ENCODE data around the gene APBB2.

DNA sequence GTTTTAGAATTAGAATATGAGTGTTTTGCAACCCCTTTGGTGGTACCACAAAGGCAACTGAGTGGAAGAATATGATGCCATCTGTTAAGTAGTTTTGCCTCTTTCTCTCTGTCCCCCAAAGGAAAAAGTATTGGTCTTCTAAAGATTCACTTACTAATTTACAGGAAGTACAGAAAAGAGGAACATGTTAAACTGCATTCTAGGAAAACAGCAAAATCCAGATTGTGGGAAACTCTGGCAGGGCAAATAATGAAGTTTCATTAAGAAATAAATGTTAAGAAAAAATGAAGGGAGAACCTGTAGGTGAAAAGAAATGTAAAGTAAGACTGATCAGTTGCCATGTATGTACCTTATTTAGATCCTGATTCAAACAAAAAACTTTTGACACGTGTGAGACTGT is 425.3 kb downstream of the APBB2 start:
- TF ChIP-seq GATA2 (IDR thresholded peaks at IDR 0.05; ENCODE audit: low read depth, low read length) = no peak
- no peak for TF ChIP-seq GATA3 (IDR thresholded peaks at IDR 0.05; ENCODE audit: low read depth, low read length)
